ENCODE results near the gene COMMD7.
A peak's percentile ranks its signal among the peaks of the same experiment; 100 is the strongest.

The COMMD7 gene

GRCh38 chr20:32743237-32744112 is at the start of gene COMMD7:
Gene COMMD7, minus strand, starts transcription at chr20:32743467. Its CDS starts 76 bp downstream, at chr20:32743391.
- peak; percentile 60 to 61 for DNase-seq

- DNase-seq = no peak
Measured at GRCh38 chr20:32792731-32793458, 49.6 kb upstream of the COMMD7 start.

- DNase-seq = no peak
Measured at GRCh38 chr20:32792316-32792715, 49.0 kb upstream of the COMMD7 start.

DNA sequence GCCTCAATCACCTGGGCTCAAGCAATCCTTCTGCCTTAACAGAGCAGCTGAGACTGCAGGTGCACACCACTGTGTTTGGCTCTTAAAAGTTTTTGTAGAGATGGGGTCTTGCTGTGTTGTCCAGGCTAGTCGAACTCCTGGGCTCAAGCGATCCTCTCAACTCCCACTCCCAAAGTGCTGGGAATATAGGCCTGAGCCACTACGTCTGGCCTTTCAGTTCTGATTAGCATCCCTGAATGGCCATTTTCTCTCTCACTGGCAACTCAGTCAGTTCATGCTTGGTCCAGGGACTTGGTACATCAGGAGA is 47.4 kb upstream of the COMMD7 start:
- DNase-seq = no peak

DNA sequence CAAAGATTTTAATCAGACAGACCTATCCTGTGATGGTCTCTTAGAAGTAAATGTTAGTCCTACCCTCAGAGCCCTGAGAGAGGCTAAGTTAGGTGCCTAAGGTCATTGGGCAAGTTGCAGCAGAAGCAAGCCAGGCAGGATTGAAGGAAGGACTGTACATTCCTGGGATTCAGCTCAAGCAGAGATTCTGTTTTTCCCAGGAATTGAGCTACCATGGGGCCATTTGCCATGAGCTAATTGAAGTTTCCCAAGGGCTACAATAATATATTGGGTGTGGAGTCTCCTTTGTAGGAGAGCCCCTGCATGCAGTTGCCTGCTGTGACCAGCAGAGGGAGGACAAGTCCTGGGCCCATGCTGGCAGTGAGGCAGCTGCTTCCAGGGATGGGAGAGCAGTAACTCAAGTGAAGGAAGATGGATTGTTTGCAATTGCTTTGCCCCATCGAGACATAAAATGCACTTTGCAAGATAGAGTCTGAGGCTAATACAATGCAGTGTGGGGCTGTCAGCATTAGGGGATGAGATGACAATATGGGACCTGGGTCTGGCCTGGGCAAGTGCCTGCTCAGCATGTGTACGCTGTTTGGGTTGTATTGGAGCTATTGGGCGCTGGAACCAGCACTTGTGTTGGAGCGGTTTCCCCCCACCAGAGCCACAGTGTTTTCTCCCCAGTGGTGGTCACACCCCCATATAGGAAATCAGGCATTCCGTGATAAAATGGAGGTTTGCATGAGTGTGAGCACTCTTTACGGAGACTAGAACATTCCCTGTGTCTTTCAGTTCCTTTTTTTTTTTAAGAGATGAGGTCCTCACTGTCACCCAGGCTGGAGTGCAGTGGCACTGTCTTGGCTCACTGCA is 46.9 kb upstream of the COMMD7 start:
- DNase-seq = peak; percentile 66 to 67

- DNase-seq = no peak
Measured at GRCh38 chr20:32787168-32787567, 43.9 kb upstream of the COMMD7 start.

GRCh38 chr20:32786059-32786760 is 42.9 kb upstream of the COMMD7 start:
- DNase-seq = no peak

- DNase-seq = no peak
Measured at GRCh38 chr20:32784369-32785080, 41.3 kb upstream of the COMMD7 start.

DNA sequence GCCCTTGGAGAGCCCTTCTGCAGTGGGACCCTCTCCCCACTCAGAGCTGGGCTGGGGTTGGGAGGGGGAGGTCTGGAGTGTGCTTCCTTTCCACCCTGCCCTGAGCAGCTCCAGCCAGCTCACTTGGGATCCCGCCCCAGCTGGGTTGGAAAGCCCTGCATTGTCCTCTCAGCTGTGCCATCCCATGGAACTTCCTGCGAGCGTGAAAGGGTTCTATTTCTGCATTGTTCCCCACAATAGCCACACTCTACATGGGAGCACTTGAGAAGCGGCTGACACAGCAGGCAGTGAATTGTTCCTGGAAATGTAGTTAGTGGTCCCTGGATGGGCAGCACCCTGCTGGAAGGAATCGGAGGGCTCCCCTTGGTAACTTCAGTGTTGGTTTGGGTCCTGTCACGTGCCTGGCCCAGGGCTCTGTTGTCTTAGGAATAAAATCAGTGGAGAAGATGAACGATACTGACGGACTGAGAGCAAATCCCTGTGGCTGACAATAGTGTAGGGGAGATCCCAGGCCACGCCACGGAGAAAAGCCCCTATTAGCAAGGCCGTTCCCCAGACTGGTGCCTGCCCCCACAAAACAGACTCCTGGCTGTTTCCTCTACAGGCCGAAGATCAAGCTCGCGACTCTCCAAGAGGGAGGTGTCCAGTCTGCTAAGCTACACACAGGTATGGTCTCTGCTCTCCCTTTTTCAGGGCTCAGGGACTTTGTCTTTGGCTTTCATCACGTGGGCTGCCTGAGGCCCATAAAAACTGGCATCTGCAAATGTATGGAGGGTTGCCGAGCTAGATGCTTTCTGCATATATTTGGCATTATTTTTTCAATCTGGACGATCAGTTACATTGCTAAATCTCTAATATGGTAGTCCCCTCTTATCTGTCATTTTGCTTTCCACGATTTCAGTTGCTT is 37.7 kb upstream of the COMMD7 start:
- no peak for DNase-seq

- no peak for DNase-seq
Measured at GRCh38 chr20:32780278-32780677, 37.0 kb upstream of the COMMD7 start.

- no peak for DNase-seq
Measured at GRCh38 chr20:32779500-32780211, 36.4 kb upstream of the COMMD7 start.

GRCh38 chr20:32777177-32777956 is 34.1 kb upstream of the COMMD7 start:
- no peak for DNase-seq

GRCh38 chr20:32775336-32775991 is 32.2 kb upstream of the COMMD7 start:
- DNase-seq = no peak

DNA sequence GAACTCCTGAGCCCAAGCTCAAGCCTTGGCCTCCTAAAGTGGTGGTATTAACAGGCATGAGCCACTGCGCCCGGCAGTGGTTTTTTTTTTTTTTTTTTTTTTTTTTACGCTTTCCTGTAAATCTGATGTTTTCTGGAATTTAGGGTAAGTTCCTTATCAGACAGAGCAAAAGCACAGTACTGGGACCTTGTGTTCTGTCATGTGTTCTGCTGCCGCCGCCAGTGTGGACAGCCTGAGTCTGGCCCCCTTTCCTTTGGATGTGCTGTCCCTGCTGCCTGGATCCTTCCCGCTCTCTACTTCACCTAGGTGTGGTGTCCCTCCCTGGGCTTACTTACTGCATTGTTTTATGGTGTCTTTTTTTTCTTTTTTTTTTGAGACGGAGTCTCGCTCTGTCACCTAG is 30.6 kb upstream of the COMMD7 start:
- DNase-seq = no peak

GRCh38 chr20:32773223-32773622 is 30.0 kb upstream of the COMMD7 start:
- no peak for DNase-seq

DNA sequence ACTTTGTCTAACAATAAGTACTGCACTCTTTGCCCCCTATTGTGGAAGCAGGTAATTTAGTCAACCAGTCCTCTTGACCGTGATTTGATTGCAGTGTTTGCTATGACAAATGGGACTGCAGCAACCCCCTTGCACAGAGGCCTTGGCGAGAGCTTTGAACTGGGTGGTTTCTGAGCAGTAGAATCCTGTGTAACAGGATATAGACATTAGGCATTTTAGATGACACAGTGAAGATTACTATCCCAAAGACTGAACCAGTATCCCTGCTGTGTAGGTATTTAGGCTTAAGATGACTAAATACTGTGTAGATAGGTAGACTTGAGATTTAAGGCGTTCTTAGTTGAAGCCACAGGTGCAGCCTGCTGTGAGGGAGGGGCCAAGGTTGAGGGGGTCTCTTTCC is 28.8 kb upstream of the COMMD7 start:
- DNase-seq = no peak

DNA sequence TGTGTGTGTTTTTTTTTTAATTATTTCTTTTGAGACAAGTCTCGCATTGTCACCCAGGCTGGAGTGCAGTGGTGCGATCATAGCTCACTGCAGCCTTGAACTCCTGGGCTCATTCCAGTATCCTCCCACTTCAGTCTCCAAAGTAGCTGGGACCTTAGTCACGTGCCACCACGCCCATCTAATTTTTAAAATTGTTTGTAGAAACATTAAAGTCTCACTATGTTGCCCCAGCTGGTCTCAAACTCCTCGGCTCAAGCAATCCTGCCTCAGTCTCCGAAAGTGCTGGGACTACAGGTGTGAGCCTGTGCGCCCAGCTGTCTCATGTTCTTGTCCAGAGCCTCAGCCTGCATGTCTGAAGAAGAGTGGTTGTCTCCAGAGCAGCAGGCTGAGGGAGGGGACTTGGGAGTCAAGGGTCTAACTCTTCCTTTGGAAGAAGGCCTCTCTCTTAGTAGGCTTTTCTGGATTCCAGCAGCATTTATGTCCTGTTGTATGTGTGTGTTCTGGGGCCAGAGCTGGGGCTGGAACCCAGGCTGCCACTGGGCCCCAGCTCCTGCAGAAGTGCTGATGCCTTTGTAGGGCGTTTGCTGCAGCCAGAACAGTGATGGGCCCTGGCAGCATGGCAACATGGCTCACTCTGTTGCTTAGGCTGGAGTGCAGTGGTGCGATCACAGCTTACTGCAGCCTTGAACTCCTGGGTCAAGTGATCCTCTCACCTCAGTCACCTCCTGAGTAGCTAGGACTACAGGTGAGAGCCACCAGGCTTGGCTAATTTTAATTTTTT is 24.3 kb upstream of the COMMD7 start:
- no peak for DNase-seq
